ENCODE data around the gene C2orf76.
"Not testable (repeated sequence)": the region's sequence is repeated elsewhere in the genome, so short reads cannot be mapped to it uniquely, and the experiment has no call there.

Gene C2orf76

GRCh38 chr2:119377294-119377992, 10.8 kb upstream of the C2orf76 start:
- no peak for DNase-seq

GRCh38 chr2:119376810-119377209, 10.2 kb upstream of the C2orf76 start:
- no peak for DNase-seq

GRCh38 chr2:119376406-119376805, 9.8 kb upstream of the C2orf76 start:
- DNase-seq = not testable (repeated sequence)

- DNase-seq = not testable (repeated sequence)
Observed at GRCh38 chr2:119373907-119374745, 7.5 kb upstream of the C2orf76 start.

GRCh38 chr2:119372778-119373568, 6.3 kb upstream of the C2orf76 start:
- no peak for DNase-seq

GRCh38 chr2:119371111-119371510, 4.5 kb upstream of the C2orf76 start:
- no peak for DNase-seq

- DNase-seq = no peak
Observed at GRCh38 chr2:119369845-119370244, 3.2 kb upstream of the C2orf76 start.

GRCh38 chr2:119367472-119368099, 952 bp upstream of the C2orf76 start:
- peak; percentile 59 for DNase-seq

GRCh38 chr2:119366161-119366648, 429 bp downstream of the C2orf76 start:
- DNase-seq = no peak

- no peak for DNase-seq
Observed at GRCh38 chr2:119365436-119365835, 1.2 kb downstream of the C2orf76 start.

- no peak for DNase-seq
Observed at GRCh38 chr2:119364798-119365197, 1.8 kb downstream of the C2orf76 start.

GRCh38 chr2:119360423-119360966, 6.1 kb downstream of the C2orf76 start:
- no peak for DNase-seq

- DNase-seq = no peak
Observed at GRCh38 chr2:119359774-119360173, 6.9 kb downstream of the C2orf76 start.

- no peak for DNase-seq
Observed at GRCh38 chr2:119354860-119355259, 11.8 kb downstream of the C2orf76 start.

- no peak for DNase-seq
Observed at GRCh38 chr2:119352357-119352756, 14.3 kb downstream of the C2orf76 start.

GRCh38 chr2:119350311-119350998, 16.2 kb downstream of the C2orf76 start:
- no peak for DNase-seq

- DNase-seq = no peak
Observed at GRCh38 chr2:119349289-119349688, 17.3 kb downstream of the C2orf76 start.

- no peak for DNase-seq
Observed at GRCh38 chr2:119341684-119342083, 24.9 kb downstream of the C2orf76 start.

- no peak for DNase-seq
Observed at GRCh38 chr2:119339562-119339923, 27.1 kb downstream of the C2orf76 start.

GRCh38 chr2:119338826-119339561, 27.6 kb downstream of the C2orf76 start:
- DNase-seq = no peak

GRCh38 chr2:119338272-119338671, 28.4 kb downstream of the C2orf76 start:
- DNase-seq = no peak

Data from stimulated activated CD4-positive, alpha-beta T cell treated with anti-CD3 and anti-CD28 coated beads, Interleukin-1b, Interleukin-23, amount 100 ng/mL, for 48 hours (primary cell).